ENCODE measurements around the gene TSPAN32.
"Not testable (repeated sequence)": the region's sequence is repeated elsewhere in the genome, so short reads cannot be mapped to it uniquely, and the experiment has no call there.

Gene TSPAN32

GRCh38 chr11:2267306-2267850, 34.4 kb upstream of the TSPAN32 start:
- no peak for DNase-seq

GRCh38 chr11:2267851-2268728, 33.7 kb upstream of the TSPAN32 start:
- no peak for DNase-seq

- peak; percentile 58 for DNase-seq
Observed at GRCh38 chr11:2268729-2269600, 32.8 kb upstream of the TSPAN32 start.

GRCh38 chr11:2269601-2270321, 32.1 kb upstream of the TSPAN32 start:
- peak; percentile 85 for DNase-seq

- peak; percentile 56 for DNase-seq
Observed at GRCh38 chr11:2270322-2271076, 31.3 kb upstream of the TSPAN32 start, which contains the start of gene ASCL2. Gene ASCL2, minus strand, starts transcription at chr11:2270588. Its CDS starts 256 bp downstream, at chr11:2270332.

- DNase-seq, result no peak
Observed at GRCh38 chr11:2271077-2271326, 30.8 kb upstream of the TSPAN32 start.

- peak; percentile 14 for DNase-seq
Observed at GRCh38 chr11:2271327-2272227, 30.2 kb upstream of the TSPAN32 start.

- no peak for DNase-seq
Observed at GRCh38 chr11:2272228-2272945, 29.4 kb upstream of the TSPAN32 start.

GRCh38 chr11:2272946-2273280, 28.9 kb upstream of the TSPAN32 start:
- no peak for DNase-seq

- DNase-seq, result no peak
Observed at GRCh38 chr11:2273311-2273710, 28.5 kb upstream of the TSPAN32 start.

GRCh38 chr11:2273771-2274170, 28.0 kb upstream of the TSPAN32 start:
- no peak for DNase-seq

- DNase-seq, result no peak
Observed at GRCh38 chr11:2275334-2276279, 26.2 kb upstream of the TSPAN32 start.

GRCh38 chr11:2276280-2277007, 25.4 kb upstream of the TSPAN32 start:
- no peak for DNase-seq

- no peak for DNase-seq
Observed at GRCh38 chr11:2277008-2277346, 24.8 kb upstream of the TSPAN32 start.

GRCh38 chr11:2277933-2278523, 23.8 kb upstream of the TSPAN32 start:
- DNase-seq, result no peak

GRCh38 chr11:2280208-2280607, 21.6 kb upstream of the TSPAN32 start:
- no peak for DNase-seq

- DNase-seq, result not testable (repeated sequence)
Observed at GRCh38 chr11:2286350-2286749, 15.5 kb upstream of the TSPAN32 start.

GRCh38 chr11:2287091-2287490, 14.7 kb upstream of the TSPAN32 start:
- no peak for DNase-seq

Data from eye (tissue), 1 donor.